NOMO-1 (cell line): ENCODE data around the gene MATN1.

Experiments
- DNase-seq, 2 experiments: peaks; one replicate each; lab custom pipeline; 2025; ENCODE audit not compliant: unreplicated experiment in 2 of 2; lab: John Stamatoyannopoulos, UW

The MATN1 gene

GRCh38 chr1:30666756-30667273 is 56.6 kb downstream of the MATN1 start:
- no peak for DNase-seq

GRCh38 chr1:30665216-30666010 is 58.0 kb downstream of the MATN1 start:
- no peak for DNase-seq

GRCh38 chr1:30664103-30664755 is 59.2 kb downstream of the MATN1 start:
- DNase-seq = no peak

GRCh38 chr1:30663596-30664091 is 59.7 kb downstream of the MATN1 start:
- no peak for DNase-seq

GRCh38 chr1:30662291-30662840 is 61.0 kb downstream of the MATN1 start:
- DNase-seq = no peak

GRCh38 chr1:30661311-30661710 is 62.1 kb downstream of the MATN1 start:
- no peak for DNase-seq
